SU-DHL-6 (cell line): ENCODE data around the gene LRCH1.

Experiments used
- H2AFZ ChIP-seq: fragments of 200-600 bp; sonication (generic); 2 replicates; pipeline ENCODE4 v1.6.1; 2014; ENCODE audit warnings: low read depth, mild to moderate bottlenecking, moderate library complexity, mixed read lengths, antibody characterized with exemption, low read length; ENCODE audit not compliant: severe bottlenecking
- H3F3A ChIP-seq: fragments of 200-600 bp; shearing (Covaris generic); 2 replicates; pipeline ENCODE4 v1.6.0; 2016; ENCODE audit warnings: antibody characterized with exemption, mild to moderate bottlenecking; ENCODE audit not compliant: insufficient read depth
- H3K27ac ChIP-seq: fragments of 200-600 bp; sonication (generic); 2 replicates; pipeline ENCODE4 v1.5.1; 2016; ENCODE audit warnings: low read depth, mild to moderate bottlenecking, low read length, moderate library complexity, mixed read lengths
- H3K27me3 ChIP-seq: fragments of 200-600 bp; sonication (generic), shearing (Covaris generic); 2 replicates; pipeline ENCODE4 v1.6.0; 2014; ENCODE audit warnings: mild to moderate bottlenecking, low read length
- H3K36me3 ChIP-seq: fragments of 200-600 bp; sonication (generic); 2 replicates; pipeline ENCODE4 v1.6.1; 2014; ENCODE audit warnings: mild to moderate bottlenecking, low read length, mixed read lengths
- H3K4me2 ChIP-seq: fragments of 300-600, 200-600 bp; shearing (Covaris generic), sonication (generic); 2 replicates; pipeline ENCODE4 v1.6.0; 2014; ENCODE audit warnings: low read length, low read depth, mild to moderate bottlenecking; ENCODE audit not compliant: poor library complexity, severe bottlenecking
- H3K4me3 ChIP-seq: fragments of 200-600 bp; sonication (generic); 2 replicates; pipeline ENCODE4 v1.5.1; 2014; ENCODE audit warnings: antibody characterized with exemption, low read length, mild to moderate bottlenecking, mixed read lengths; ENCODE audit not compliant: insufficient read depth, poor library complexity, severe bottlenecking
- H3K79me2 ChIP-seq: fragments of 200-600 bp; sonication (generic); 2 replicates; pipeline ENCODE4 v1.6.1; 2014; ENCODE audit warnings: mild to moderate bottlenecking, low read length, moderate library complexity; ENCODE audit not compliant: insufficient read depth
- H3K9ac ChIP-seq: fragments of 200-600 bp; sonication (generic); 2 replicates; pipeline ENCODE4 v1.7.0; 2014; ENCODE audit warnings: mild to moderate bottlenecking, low read length
- H3K9me2 ChIP-seq: fragments of 200-600 bp; sonication (generic); replicated peaks from 2 replicates; pipeline ENCODE4 v1.6.1; 2014; ENCODE audit warnings: low read length; ENCODE audit not compliant: insufficient read depth
- H3K9me3 ChIP-seq: fragments of 200-600 bp; sonication (generic); 2 replicates; pipeline ENCODE4 v1.6.1; 2014; ENCODE audit warnings: low read length, mixed read lengths; ENCODE audit not compliant: insufficient read depth
- H4K20me1 ChIP-seq: fragments of 200-600 bp; sonication (generic); 2 replicates; pipeline ENCODE4 v1.6.1; 2014; ENCODE audit warnings: low read depth, mild to moderate bottlenecking, antibody characterized with exemption, low read length, moderate library complexity, mixed read lengths
- EZH2phosphoT487 ChIP-seq: fragments of 200-600 bp; sonication (generic), shearing (Covaris generic); conservative IDR thresholded peaks from 2 replicates; pipeline ENCODE4 v1.6.1; 2018; ENCODE audit warnings: mild to moderate bottlenecking, antibody characterized with exemption, low read length, moderate library complexity, mixed read lengths
- TF ChIP-seq, protein P1 (sequence below): fragments of 200-600 bp; sonication (generic); IDR thresholded peaks from one replicate; pipeline ENCODE4 v1.5.1; 2017; ENCODE audit warnings: antibody characterized with exemption, mild to moderate bottlenecking, low read length, moderate library complexity; ENCODE audit not compliant: insufficient read depth, poor library complexity, severe bottlenecking

The LRCH1 gene

DNA sequence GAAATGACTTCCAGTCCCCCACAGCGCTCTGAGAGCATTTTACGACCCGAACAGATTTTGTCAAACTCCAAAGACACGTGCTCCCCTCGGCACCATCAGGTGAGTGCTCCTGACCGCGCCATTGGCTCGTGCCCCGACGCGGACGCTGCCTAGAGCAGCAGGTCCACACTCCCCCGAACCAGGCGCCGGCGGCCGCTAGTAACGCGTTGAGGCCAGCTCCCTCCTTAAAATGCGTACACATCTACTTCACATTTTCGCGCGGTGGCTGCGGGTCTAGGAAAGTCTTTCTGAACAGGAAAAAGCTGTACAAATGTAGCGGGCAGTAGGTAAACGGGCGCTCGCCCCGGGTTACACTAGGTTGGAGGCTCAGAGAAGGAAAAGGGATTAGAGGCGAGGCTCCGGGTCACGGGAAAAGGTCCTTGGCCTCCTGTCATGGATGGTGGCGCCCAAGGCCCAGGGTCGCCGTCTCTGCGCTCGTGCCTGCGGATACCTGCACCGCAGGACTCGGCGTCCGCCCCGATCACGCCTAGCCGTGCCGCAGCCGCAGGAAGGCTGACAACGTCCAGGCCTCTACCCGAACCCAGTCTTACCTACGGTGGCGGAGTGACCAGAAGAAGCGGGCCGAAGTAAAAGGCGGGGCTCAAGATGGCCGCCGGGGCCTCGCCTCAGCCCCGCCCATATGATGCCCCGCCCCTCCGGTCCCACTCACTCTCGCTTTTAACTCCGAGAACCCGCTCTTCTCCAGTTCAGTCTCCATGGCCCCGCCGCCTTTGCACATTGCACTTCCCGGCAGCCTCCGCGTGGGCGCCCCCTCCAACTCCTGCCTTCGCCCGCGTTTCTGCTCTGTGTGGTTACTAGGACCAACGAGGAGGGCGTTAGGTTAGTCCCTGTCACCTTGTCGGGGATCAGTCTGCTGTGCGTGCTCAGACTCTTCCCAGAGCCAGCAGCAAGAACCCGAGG lies 243.8 kb downstream of the LRCH1 start, which contains the start of gene ESD:
TSS of gene ESD (minus strand) at position 647 of the 960 bp plus-strand sequence. CDS start 5,748 bp downstream, outside the sequence.
- H3K9ac ChIP-seq, result peak within 1 kb of the TSS; percentile 89
- H3K27ac ChIP-seq, result peak within 1 kb of the TSS; percentile 69
- H3K36me3 ChIP-seq, result peaks cover 6% of the 10 kb centered on the region; the same call in 1 of the 2 replicates
- H3F3A ChIP-seq, result peaks cover 12% of the 10 kb centered on the region
- H3K27me3 ChIP-seq, result no peaks in the 10 kb centered on the region
- peak within 1 kb of the TSS; percentile 85 for H3K4me2 ChIP-seq
- no peaks in the 10 kb centered on the region for H4K20me1 ChIP-seq
- TF ChIP-seq, protein P1, sequence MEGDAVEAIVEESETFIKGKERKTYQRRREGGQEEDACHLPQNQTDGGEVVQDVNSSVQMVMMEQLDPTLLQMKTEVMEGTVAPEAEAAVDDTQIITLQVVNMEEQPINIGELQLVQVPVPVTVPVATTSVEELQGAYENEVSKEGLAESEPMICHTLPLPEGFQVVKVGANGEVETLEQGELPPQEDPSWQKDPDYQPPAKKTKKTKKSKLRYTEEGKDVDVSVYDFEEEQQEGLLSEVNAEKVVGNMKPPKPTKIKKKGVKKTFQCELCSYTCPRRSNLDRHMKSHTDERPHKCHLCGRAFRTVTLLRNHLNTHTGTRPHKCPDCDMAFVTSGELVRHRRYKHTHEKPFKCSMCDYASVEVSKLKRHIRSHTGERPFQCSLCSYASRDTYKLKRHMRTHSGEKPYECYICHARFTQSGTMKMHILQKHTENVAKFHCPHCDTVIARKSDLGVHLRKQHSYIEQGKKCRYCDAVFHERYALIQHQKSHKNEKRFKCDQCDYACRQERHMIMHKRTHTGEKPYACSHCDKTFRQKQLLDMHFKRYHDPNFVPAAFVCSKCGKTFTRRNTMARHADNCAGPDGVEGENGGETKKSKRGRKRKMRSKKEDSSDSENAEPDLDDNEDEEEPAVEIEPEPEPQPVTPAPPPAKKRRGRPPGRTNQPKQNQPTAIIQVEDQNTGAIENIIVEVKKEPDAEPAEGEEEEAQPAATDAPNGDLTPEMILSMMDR, result no peak
- TF ChIP-seq EZH2phosphoT487, result no peak
- H3K9me3 ChIP-seq, result no peaks in the 10 kb centered on the region
- H3K9me2 ChIP-seq, result no peaks in the 10 kb centered on the region
- peak within 1 kb of the TSS; percentile 98 for H2AFZ ChIP-seq
- peaks cover 30% of the 10 kb centered on the region for H3K79me2 ChIP-seq
- peak within 1 kb of the TSS; percentile 90 for H3K4me3 ChIP-seq

GRCh38 chr13:46797501-46798237 lies 244.7 kb downstream of the LRCH1 start:
- peaks cover 6% of the 10 kb centered on the region; the same call in 1 of the 2 replicates for H3K36me3 ChIP-seq
- H3F3A ChIP-seq, result peaks cover 12% of the 10 kb centered on the region
- peak overlapping the region; percentile 98 for H2AFZ ChIP-seq
- no peaks in the 10 kb centered on the region for H3K9me3 ChIP-seq
- peak overlapping the region; percentile 90 for H3K4me3 ChIP-seq
- H3K79me2 ChIP-seq, result peaks cover 30% of the 10 kb centered on the region
- no peak for TF ChIP-seq EZH2phosphoT487
- TF ChIP-seq, protein P1, result no peak
- no peaks in the 10 kb centered on the region for H3K27me3 ChIP-seq
- no peak overlapping the region for H3K27ac ChIP-seq
- peak overlapping the region; percentile 89 for H3K9ac ChIP-seq
- H3K4me2 ChIP-seq, result peak overlapping the region; percentile 85
- H3K9me2 ChIP-seq, result no peaks in the 10 kb centered on the region
- H4K20me1 ChIP-seq, result no peaks in the 10 kb centered on the region

DNA sequence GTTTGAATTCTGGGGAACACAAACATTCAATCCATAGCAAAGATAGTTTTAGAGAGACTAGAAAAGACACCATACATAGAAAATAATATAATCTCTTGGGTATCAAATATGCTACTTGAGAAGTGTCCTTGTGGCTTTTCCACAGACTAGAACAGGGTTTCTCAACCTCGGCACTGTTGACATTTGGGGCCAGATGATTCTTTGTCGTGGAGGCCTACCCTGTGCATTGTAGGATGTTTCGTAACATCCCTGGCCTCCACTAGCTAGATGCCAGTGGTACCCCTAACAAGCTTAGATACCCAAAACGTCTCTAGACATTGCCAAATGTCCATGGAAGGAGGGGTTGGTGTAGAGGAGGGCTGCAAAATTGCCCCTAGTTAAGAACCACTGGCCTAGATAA lies 246.2 kb downstream of the LRCH1 start:
- Histone ChIP-seq H2AFZ (no peak overlapping the region), H3K4me2 (no peak overlapping the region), H3K27me3 (no peaks in the 10 kb centered on the region), H4K20me1 (no peaks in the 10 kb centered on the region), H3K27ac (no peak overlapping the region), H3K9me3 (no peaks in the 10 kb centered on the region), H3K9me2 (no peaks in the 10 kb centered on the region), H3K9ac (no peak overlapping the region), H3K79me2 (peaks cover 25% of the 10 kb centered on the region), H3K36me3 (no peaks in the 10 kb centered on the region), H3K4me3 (no peak overlapping the region), H3F3A (peaks cover 8% of the 10 kb centered on the region)
- no peak for TF ChIP-seq EZH2phosphoT487
- TF ChIP-seq, protein P1, result no peak
